GM18867 (cell line): ENCODE data around the gene CHPF2.
A peak's percentile ranks its signal among the peaks of the same experiment; 100 is the strongest.

Source experiments
- ATAC-seq: cut with Tn5 transposase; IDR thresholded peaks from one replicate; pipeline ENCODE4 v1.9.1; 2021; ENCODE audit warnings: mild to moderate bottlenecking, moderate library complexity; ENCODE audit not compliant: unreplicated experiment

The CHPF2 gene

GRCh38 chr7:151245360-151246101 is 13.2 kb downstream of the CHPF2 start:
- peak; percentile 44 for ATAC-seq

GRCh38 chr7:151246102-151246850 is 14.0 kb downstream of the CHPF2 start:
- ATAC-seq, result no peak

GRCh38 chr7:151246851-151247580 is 14.7 kb downstream of the CHPF2 start:
- ATAC-seq, result no peak

DNA sequence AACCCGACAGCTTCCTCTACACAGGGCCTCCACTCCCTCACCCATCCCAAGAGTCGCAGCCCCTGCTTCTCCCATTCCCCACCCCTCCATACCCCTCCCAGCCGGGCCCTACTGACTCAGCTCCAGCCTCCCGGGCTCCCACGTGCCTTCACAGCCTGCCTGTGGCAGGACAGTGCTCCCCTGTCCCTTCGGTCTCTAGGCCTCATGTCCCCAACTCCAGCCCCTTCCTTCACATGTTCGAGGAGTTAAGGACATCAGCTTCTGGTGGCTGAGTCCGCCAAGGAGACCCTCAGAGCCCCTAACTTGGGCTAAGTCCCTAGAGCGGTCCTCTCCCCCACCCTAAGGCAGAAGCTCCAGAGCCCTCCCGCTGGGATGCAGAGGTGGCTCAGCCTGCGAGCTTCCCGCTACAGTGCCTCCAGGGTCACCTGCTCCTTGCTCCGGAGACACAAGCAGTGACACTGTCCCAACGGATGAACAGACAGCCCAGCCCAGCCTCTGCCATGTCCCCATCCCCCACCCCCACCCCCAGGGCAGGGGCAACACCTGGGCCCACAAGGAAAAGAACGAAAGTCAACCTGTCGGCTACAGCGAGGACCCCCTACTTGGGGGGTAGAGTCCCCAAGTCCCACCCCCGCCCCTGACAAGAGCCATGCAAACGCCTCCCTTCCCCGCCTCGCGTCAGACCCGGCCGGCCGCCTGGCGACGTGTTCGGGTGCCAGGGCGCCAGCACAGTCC is 15.5 kb downstream of the CHPF2 start:
- no peak for ATAC-seq

DNA sequence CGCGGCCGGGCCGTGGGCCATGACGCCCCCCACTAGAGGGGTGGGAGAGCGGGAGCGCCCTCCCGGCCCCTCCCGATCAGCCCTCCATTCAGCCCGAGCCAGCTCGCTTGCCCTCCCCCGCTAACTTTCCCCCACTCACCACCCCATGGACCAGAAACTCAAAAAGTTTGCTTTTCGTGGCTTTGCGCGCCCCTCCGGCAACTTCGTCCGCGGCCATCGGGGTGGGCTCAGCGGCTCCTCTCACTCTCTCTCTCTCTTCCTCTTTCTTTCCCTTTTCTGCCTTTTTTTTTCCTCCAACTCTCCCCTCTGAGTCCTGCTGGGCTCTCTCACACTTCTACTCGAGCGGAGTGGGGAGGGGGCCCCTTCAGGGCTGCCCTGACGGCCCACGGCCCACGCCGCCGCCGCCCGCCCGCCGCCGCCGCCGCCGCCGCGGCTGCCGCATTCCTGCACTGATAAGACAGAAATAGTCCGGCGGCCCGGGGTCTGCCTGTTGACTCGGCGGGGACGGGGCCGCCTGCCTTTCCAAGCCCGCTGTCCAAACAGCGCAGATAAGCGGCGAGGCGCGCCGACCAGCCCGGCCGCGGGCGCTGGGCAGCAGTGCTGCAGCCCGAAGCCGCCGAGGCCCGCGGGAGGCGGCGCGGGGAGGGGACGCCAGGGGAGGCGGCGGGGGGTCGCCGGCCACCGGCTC is 16.2 kb downstream of the CHPF2 start, which contains the start of gene SMARCD3:
Gene SMARCD3 (minus strand): TSS at position 349 of the 688 bp plus-strand sequence. CDS start 132 bp downstream, at position 217.
- no peak for ATAC-seq

GRCh38 chr7:151249034-151249731 is 16.9 kb downstream of the CHPF2 start:
- ATAC-seq, result no peak

DNA sequence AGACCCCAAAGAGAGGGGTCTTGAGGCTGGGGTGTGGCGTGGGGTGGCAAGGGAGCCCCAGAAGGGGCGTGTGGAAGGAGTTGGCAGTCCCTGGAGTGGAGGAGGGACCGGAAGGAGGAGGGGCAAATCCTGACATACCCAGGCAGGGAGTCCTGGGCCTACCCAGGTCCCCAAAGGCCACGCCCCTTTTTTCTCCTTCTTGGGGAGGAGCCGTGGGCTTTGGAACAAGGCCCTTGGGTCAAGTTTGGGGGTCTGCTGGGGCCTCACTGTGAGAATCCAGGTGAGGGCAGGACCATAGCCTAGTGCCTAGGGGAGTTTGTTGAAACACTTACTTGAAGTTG is 17.4 kb downstream of the CHPF2 start:
- ATAC-seq, result no peak

DNA sequence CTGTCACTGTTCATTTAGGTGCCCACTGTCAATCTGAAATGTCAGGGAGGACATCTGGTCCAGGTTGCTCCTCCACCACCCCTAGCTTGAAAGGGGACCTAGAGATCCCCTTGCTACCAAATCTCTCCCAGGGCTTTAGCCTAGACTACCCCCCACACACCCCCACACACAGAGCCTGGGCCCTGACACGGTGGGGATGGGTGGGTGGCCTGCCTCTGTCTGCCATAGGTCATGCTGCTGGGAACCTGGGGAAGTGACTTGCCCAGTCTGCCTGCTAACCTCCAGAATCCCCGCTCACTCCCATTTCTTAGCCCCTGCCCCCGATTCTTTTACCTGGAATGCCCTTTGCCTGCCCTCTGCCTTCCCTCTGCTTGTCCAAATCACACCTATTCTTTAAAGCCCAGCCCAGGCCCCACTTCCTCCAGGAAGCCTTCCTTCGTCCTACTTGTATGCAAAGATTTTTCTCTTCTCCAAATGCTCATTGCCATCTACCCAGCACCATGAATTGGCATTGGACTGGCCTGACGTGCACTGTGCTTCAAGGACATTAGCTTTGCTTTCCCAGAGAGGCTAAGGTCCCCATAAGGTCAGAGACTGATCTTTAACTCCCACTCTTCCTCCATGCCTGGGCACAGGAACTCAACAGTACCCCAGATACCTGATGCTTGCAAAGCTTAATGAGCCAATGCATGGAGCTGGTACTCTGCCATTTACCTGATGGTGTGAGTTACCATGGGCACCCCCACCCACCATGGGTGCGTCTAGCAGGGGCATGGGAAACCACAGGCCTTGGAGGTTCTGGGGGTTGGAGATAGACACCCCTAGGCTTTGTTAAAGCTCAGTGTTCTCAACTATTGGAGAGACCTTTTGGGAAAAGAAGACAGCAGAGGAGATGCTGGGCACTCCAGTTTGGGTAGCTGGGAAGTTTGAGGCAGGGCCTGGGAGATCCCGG is 18.2 kb downstream of the CHPF2 start:
- no peak for ATAC-seq

- ATAC-seq, result no peak
These were observed 19.0 kb downstream of the CHPF2 start for GRCh38 chr7:151251328-151251688.

DNA sequence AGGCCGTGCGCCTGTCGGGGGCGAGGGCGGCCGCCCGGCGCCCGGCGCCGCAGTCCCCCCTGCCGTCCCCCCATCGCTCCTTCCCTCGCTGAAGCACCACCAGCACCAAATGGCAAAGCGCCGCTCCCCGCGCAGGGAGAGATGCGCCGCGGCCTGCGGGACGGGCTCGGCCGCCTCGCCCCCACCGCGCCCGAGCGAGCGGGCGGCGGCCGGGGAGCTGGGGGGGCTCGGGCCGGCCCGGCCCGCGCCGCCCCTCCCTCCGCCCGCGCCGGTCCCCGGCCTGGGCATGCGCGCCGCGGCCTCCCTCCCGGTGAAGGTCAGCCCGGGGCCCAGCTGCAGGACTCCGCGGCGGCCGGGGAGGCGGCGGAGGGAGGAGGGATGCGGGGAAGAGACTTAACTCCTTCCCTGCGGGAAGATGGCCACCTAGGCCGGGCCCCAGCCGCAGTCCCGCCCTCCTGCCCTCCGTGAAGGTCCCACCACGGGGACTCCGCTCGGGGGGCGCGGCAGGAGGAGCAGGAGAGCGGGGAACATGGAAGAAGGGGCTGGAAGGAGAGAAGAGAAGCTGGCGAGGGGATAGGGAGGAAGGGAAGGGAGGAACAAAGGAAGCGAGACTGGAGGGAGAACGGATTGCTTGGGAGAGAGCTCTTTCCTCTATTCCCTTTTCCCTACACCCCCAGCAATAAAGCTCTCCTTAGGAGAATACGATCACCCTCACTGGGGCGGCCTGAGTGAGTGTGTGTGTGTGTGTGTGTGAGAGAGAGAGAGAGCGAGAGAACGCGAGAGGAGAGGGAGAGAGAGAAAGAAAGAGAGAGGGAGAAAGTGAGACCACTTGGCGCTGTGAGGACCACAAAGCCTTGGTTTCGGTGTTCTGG is 19.6 kb downstream of the CHPF2 start:
- no peak for ATAC-seq

DNA sequence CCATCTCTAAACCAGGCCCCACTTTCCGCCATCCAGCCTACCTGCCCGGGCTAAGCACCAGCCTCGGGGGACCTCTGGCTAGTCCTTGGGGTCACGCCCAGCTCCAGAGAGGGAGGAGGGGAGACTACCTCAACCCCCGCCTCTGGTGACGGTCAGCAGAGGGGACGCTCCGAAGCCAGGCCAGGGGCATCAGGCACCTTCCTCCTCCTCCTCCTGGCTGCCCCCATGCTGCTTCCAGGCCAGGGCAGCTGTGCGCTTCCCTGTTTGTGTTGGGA is 20.2 kb downstream of the CHPF2 start:
- no peak for ATAC-seq

DNA sequence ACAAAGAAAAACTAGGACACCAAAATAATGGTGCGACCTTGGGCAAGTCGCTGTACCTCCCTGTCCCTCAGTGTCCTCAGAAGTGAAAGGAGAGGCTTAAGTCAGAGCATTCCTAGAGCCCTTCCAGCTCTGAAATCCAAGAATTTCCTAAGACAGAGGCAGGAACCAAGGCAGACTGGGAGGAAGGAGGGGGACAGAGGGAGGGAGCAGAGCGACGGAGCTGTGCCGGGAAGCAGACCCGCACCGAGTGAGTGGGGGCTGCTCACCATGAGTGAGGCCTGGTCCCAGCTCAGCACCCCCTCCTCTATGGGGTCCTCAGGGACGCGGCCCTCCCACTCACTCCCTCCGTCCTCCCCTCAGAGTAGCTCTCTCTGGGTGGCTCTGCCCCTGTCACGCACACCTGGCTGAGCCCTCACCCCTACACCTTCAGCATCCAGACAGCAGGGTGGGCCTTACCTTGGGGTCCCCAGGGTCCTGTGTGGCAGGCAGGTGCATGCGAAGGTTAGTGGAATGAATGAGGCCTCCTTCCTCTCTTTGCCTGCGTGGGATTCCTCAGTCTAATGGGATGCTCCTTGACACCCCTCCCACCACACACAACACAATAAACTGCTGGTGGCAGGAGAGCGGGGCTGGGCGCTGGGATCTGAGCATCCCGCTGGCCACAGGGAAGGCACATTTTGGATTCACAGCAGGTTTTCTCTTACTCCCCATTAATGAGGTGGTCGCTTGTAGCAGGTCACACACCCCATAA is 20.9 kb downstream of the CHPF2 start:
- no peak for ATAC-seq

GRCh38 chr7:151254316-151254715 is 22.0 kb downstream of the CHPF2 start:
- no peak for ATAC-seq

- no peak for ATAC-seq
These were observed 22.6 kb downstream of the CHPF2 start for GRCh38 chr7:151254851-151255250.

DNA sequence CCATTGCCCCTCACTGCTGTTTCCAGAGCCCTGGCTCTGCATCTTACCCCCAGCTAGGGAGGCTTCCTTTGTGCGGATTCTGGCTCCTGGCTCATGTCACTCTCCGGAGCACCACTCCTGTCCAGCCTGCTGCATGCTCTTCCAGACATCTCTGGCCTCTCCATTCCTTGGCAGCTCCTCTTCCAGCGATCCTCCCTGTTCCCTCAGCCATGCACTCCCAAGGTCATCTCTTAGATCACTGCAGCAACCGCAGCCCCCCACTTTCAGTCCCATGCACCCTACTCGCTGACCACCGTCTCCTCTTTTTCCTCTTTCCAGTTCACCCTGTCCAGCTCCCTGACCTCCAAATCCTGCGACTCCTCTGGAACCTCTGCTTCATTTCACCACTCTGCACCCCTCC is 23.1 kb downstream of the CHPF2 start:
- no peak for ATAC-seq

GRCh38 chr7:151256410-151257045 is 24.2 kb downstream of the CHPF2 start:
- no peak for ATAC-seq

DNA sequence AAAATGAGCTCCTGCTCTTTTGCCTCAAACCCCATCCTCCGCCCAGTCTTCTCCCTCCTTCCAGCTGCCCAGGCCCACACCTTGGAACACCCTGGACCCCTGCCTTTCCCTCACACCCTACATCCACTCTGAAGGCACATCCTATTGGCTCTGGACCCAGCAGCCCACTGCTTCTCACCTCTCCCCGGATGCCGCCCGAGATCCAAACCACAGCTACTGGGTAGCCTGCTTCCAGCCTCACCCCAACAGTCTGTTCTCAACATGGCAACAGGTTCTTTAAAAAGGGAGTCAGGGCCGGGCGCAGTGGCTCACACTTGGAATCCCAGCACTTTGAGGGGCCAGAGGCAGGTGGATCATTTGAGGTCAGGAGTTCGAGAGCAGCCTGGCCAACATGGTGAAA is 25.7 kb downstream of the CHPF2 start:
- ATAC-seq, result no peak
